Raji (cell line): ENCODE data around the gene CUX1.

Experiments
- POLR2A ChIP-seq: IDR thresholded peaks from 2 replicates; pipeline ENCODE4 v1.6.1; 2011; ENCODE audit warnings: low read depth, low read length, control low read depth; ENCODE audit not compliant: insufficient read depth

Gene CUX1

GRCh38 chr7:101926265-101926664 is 108.8 kb downstream of the CUX1 start:
- no peak for TF ChIP-seq POLR2A

DNA sequence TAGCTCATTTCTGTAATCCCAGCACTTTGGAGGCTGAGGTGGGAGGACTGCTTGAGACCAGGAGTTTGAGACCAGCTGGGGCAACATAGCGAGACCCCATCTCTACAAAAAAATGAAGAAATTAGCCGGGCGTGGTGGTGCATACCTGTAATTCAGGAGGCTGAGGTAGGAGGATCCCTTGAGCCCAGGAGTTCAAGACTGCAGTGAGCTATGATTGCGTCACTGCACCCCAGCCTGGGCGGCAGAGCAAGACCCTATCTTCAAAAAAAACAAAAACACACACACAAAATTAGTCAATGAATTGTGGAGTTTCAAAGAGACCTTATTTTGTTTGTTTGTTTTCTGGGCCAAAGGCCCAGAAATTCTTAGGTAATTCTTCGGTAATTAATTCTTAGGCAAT is 110.0 kb downstream of the CUX1 start:
- TF ChIP-seq POLR2A, result no peak

GRCh38 chr7:101927802-101928201 is 110.4 kb downstream of the CUX1 start:
- TF ChIP-seq POLR2A, result no peak

GRCh38 chr7:101929256-101929655 is 111.8 kb downstream of the CUX1 start:
- TF ChIP-seq POLR2A, result no peak

- TF ChIP-seq POLR2A, result no peak
Measured at GRCh38 chr7:101932083-101932482, 114.7 kb downstream of the CUX1 start.

- no peak for TF ChIP-seq POLR2A
Measured at GRCh38 chr7:101933028-101933427, 115.6 kb downstream of the CUX1 start.

DNA sequence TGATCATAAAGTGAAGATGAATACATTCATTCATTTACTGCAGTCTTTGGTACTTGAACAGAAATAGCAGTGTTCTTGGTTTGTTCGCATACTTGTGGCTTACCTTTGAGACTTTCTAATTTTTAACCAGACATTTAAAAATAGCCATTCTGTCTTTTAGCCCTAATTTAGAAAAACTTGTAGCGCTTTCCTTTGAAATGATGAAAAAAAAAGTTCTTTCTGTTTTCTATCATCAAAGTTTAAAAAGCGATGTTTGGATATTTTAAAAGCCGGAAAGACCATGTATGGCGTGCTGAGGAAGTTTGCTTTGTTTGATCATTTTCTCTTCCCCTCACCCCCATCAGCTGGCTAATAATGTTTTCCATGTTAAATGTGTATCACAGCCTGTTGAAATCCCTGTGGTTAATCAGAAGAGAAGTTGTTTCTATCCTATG is 116.3 kb downstream of the CUX1 start:
- TF ChIP-seq POLR2A, result no peak

DNA sequence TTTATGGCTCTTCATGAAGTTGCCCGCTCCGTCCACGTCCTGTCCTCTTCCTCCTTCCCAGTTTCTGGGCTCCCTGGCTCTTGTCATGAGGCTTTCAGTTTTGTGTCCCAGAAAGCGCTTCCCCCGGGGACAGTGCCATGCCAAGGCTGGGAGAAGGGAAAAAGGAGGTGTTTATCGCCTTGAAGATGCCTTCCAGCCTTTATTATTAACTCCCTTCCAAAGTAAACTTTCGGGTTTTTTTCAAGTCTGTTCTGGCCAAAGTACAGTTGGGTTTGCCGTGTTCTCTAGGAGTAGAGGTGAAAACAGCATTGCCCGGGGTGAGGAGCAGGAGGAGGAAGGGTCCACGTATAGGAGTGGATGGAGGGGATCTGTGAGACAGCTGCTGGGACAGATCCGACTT is 117.2 kb downstream of the CUX1 start:
- TF ChIP-seq POLR2A, result no peak

- TF ChIP-seq POLR2A, result no peak
Measured at GRCh38 chr7:101935521-101936141, 118.2 kb downstream of the CUX1 start.

DNA sequence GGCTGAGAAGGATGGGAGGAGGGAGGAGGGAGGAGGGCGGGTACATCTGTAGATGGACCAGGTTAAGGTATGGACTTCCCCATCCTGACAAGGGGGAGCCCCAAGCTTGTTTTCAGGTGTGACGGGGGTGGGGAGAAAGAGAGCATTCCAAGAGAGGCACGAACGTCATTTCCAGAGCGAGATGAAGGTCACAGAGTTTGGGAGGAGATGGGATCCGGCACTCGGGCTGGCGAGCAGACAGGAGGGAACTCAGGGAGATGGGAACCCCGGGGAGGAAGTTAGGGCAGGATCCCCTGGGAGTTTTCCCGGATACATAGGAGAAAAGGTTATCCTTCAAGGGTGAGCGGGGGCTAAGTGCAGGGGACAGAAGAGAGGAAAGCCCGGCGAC is 118.8 kb downstream of the CUX1 start:
- TF ChIP-seq POLR2A, result no peak

DNA sequence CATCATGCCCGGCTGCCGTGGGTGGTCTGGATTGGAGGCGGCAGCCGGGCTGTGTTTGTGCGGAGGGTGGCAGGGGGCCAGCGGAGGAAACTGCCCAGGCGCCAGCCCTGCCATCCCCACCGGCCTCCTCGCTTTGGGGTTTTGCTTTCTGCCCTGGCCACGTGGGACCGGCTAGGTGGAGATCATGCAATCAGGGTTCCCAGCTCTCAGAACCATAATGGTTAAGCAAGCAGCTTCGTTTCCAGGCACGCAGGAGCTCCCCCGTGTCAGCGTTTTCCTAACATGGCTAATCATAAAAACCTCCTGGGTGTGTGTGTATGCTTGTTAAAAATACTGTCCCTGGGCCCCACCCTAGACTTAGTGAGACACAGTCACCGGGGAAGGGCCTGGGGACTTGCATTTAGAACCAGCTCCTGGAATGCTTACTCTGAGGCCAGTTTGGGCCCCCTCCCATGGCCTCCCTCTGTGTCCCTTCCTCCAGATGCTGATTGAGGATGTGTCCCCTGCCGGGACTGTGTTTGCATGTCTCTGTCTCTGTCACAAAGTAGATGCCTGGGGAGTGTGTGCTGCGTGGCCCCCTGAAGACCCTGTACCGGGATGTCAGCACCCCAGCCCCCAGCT is 119.3 kb downstream of the CUX1 start:
- no peak for TF ChIP-seq POLR2A

DNA sequence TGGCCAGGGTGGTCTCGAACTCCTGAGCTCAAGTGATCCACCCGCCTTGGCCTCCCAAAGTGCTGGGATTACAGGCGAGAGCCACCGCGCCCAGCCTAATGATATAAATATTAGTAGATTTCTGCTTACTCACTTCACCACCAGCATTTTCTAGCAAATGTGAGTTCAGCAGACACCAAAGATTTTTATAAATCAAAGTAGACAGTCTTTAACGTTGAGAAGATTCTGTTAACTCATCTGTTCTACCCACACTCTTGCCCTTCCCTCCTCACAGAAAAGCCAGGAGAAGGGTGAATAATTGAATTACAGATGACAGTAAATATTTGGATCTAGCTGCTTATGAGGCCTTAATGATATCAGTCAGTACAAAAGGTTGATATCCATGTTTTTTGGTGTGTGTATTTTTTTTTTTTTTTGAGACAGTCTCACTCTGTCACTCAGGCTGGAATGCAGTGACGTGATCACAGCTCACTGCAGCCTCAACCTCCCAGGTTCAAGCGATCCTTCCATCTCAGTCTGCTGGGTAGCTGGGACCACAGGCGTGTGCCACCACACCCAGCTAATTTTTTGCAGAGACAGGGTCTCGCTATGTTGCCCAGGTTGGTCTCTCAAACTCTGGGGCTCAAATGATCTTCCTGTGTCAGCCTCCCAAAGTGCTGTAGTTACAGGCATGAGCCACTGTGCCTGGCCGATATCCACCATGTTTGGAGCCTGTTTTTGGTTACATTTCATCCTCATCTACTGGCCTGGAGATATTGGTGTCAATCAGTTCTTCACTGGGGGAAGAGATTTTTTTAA is 120.5 kb downstream of the CUX1 start:
- no peak for TF ChIP-seq POLR2A

DNA sequence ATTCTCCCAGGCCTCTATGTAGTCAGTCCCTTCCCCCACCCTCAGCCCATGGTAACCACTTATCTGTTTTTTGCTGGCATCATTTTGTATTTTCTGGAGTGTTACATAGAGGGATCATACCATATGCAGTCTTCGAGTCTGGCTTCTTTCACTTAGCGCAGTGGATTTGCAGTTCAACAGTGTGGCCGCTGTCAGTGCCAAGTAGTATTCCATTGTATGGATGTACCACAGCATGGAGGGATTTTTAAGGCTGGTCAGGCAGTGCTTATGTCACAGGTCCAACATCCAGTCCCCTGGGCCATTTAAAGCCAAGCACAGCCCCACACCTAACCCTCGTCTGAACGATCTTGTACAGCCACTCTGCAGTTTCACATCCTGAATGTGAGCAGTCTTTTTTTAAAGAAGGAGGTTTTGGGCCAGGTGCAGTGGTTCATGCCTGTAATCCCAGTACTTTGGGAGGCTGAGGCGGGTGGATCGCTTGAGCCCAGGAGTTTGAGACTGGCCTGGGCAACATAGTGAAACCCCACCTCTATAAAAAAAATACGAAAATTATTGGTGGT is 121.8 kb downstream of the CUX1 start:
- TF ChIP-seq POLR2A, result no peak

DNA sequence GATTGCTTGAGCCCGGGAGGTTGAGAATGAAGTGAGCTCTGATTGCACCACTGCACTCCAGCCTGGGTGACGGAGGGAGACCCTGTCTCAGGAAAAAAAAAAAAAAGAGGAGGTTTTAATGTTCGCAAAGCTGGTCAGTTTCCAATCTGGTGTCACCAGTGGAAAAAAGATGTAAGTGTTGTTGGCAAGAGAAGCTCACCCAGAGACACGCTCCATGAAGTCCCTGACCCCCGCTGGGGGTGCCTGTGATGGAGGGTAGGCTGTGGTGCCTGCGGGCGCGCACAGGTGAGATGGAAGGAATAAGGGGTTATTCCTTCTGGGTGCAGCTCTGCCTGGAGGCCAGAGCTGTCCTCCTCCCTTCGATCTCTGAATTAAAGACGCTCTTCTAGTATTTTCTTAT is 122.7 kb downstream of the CUX1 start:
- no peak for TF ChIP-seq POLR2A

DNA sequence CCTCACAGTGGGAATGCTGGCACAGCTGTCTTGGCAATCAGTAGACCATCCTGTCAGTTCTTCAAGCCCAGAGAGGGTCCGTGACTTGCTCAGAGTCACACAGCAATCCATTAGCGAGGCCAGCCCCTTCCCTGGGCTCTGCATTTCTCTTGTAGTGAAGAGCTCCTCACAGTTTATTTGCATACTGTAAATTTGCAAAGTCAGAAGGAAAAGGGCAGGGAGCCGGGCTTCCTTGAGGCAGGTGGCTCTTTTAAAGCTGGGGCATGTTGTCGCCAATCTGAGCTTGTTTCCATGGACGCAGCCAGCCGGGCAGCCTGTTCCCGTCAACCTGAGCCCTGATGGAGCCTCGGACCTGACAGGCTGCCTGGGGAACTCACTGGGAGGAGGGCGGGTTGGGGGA is 123.4 kb downstream of the CUX1 start:
- TF ChIP-seq POLR2A, result no peak
